Ishikawa (cell line): ENCODE results near the gene LRP2BP.

Source experiments
- CEBPB ChIP-seq: IDR thresholded peaks from 2 replicates; pipeline ENCODE4 v1.6.1; 2012
- CREB1 ChIP-seq: IDR thresholded peaks from 2 replicates; pipeline ENCODE4 v1.6.1; 2012; ENCODE audit warnings: low read depth
- EGR1 ChIP-seq: IDR thresholded peaks from 2 replicates; pipeline ENCODE4 v1.6.1; 2012
- EP300 ChIP-seq: IDR thresholded peaks from 2 replicates; pipeline ENCODE4 v1.6.1; 2012; ENCODE audit warnings: borderline replicate concordance
- FOXM1 ChIP-seq: IDR thresholded peaks from 2 replicates; pipeline ENCODE4 v1.6.1; 2012; ENCODE audit warnings: low read depth, borderline replicate concordance
- NFIC ChIP-seq: IDR thresholded peaks from 2 replicates; pipeline ENCODE4 v1.6.1; 2012
- RAD21 ChIP-seq: IDR thresholded peaks from 2 replicates; pipeline ENCODE4 v1.6.1; 2012; ENCODE audit warnings: low read depth
- REST ChIP-seq: IDR thresholded peaks from 2 replicates; pipeline ENCODE4 v1.6.1; 2012; ENCODE audit warnings: low read depth, mild to moderate bottlenecking
- TAF1 ChIP-seq: IDR thresholded peaks from 2 replicates; pipeline ENCODE4 v1.6.1; 2012; ENCODE audit warnings: low read depth, mild to moderate bottlenecking
- TCF12 ChIP-seq: IDR thresholded peaks from 2 replicates; pipeline ENCODE4 v1.6.1; 2012; ENCODE audit warnings: low read depth
- TEAD4 ChIP-seq: IDR thresholded peaks from 2 replicates; pipeline ENCODE4 v1.6.1; 2012
- YY1 ChIP-seq: IDR thresholded peaks from 2 replicates; pipeline ENCODE4 v1.6.1; 2012; ENCODE audit warnings: low read depth
- TF ChIP-seq, protein P1 (sequence below): IDR thresholded peaks from 2 replicates; pipeline ENCODE4 v1.6.1; 2012

- TF ChIP-seq EP300: no peak
- no peak for TF ChIP-seq NFIC
- TF ChIP-seq YY1: no peak
- no peak for TF ChIP-seq RAD21
- TF ChIP-seq EGR1: no peak
- TF ChIP-seq REST: no peak
- TF ChIP-seq TEAD4: no peak
- TF ChIP-seq, protein P1, sequence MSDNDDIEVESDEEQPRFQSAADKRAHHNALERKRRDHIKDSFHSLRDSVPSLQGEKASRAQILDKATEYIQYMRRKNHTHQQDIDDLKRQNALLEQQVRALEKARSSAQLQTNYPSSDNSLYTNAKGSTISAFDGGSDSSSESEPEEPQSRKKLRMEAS: no peak
- TF ChIP-seq TCF12: no peak
- no peak for TF ChIP-seq TAF1
- TF ChIP-seq CREB1: no peak
- TF ChIP-seq FOXM1: no peak
- TF ChIP-seq CEBPB: no peak
These were observed 26.0 kb downstream of the LRP2BP start for GRCh38 chr4:185369731-185370130.
